ENCODE measurements around the gene ITSN1.

Gene ITSN1

DNA sequence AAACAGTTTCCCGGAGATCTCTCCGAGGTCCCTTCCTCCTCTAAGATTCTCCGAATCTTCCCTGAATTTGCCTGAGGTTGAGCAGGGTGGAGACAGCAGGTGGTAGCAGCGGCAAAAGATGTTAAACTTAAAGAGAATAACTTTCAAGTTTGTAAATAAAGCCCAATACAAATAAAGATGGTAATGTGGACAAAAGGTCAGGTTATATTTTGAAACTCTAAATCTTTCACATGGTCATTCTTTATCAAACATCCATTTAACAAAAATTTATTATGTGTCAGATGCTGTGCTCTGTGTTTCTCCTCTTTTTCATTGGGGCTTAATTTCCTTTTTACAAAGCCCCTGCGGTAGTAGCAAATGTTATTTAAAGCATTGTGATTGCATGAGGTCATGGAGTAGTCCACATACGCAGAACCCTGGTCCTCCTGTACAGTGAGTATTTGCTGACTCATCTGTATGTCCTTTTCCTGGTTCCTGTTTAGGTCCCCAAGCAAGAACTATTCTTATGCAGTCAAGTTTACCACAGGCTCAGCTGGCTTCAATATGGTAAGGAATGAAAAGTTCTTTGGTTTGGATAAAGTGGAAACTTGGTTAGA is 119.2 kb downstream of the ITSN1 start:
- Mint-ChIP-seq H3K4me3 (peak overlapping the region in 1 of 3 experiments; percentile 35), H3K9me3 (no peaks in the 10 kb centered on the region), H3K36me3 (ENCODE audit: low read depth) (peaks cover 26% of the 10 kb centered on the region), H3K4me1 (peaks cover 20% of the 10 kb centered on the region), H3K27me3 (ENCODE audit: low read depth) (no peaks in the 10 kb centered on the region), H3K27ac (peak overlapping the region; percentile 59 to 96 (median 81))
- TF ChIP-seq, protein P1, sequence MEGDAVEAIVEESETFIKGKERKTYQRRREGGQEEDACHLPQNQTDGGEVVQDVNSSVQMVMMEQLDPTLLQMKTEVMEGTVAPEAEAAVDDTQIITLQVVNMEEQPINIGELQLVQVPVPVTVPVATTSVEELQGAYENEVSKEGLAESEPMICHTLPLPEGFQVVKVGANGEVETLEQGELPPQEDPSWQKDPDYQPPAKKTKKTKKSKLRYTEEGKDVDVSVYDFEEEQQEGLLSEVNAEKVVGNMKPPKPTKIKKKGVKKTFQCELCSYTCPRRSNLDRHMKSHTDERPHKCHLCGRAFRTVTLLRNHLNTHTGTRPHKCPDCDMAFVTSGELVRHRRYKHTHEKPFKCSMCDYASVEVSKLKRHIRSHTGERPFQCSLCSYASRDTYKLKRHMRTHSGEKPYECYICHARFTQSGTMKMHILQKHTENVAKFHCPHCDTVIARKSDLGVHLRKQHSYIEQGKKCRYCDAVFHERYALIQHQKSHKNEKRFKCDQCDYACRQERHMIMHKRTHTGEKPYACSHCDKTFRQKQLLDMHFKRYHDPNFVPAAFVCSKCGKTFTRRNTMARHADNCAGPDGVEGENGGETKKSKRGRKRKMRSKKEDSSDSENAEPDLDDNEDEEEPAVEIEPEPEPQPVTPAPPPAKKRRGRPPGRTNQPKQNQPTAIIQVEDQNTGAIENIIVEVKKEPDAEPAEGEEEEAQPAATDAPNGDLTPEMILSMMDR (IDR thresholded peaks at IDR 0.05; ENCODE audit: unreplicated experiment in 3 of 3) = no peak

DNA sequence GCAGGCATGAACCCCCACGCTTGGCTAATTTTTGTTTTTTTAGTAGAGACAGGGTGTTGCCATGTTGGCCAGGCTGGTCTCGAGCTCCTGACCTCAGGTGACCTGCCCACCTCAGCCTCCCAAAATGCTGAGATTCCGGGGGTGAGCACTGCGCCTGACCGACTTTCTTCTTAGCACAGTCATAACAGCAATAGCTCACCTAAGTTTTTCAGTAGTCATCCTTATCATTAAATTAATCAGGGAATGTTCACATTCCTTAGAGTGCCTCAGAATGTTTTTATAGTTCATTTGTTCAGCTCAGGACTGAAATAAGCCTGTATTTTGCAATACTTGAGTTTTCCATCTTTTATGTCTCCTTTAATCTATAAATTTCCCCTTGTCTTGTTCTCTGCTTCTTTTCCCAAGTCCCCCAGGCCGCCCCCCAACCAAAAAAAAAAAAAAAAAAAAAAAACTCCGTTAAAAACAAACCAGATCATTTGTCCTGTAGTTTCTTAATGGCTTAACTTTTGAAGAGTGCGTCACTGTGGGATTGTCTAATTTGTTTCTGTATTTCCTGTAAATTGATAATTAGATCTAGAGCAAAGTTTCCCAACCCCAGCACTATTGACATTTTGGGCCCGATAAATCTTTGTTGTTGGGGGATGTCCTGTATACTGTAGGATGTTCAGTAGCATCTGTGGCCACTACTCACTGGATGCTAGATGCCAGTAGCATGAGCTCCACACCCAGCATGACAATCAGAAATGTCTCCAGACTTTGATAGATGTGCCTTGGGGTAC is 120.7 kb downstream of the ITSN1 start:
- H3K4me3 Mint-ChIP-seq = no peak overlapping the region
- TF ChIP-seq, protein P1 (IDR thresholded peaks at IDR 0.05; ENCODE audit: unreplicated experiment in 3 of 3) = no peak
- H3K9me3 Mint-ChIP-seq = no peaks in the 10 kb centered on the region
- H3K27ac Mint-ChIP-seq = peak overlapping the region; percentile 17 to 42 (median 32)
- peaks cover 36% of the 10 kb centered on the region for H3K36me3 Mint-ChIP-seq (ENCODE audit: low read depth)
- peaks cover 20% of the 10 kb centered on the region for H3K4me1 Mint-ChIP-seq
- H3K27me3 Mint-ChIP-seq (ENCODE audit: low read depth) = no peaks in the 10 kb centered on the region

DNA sequence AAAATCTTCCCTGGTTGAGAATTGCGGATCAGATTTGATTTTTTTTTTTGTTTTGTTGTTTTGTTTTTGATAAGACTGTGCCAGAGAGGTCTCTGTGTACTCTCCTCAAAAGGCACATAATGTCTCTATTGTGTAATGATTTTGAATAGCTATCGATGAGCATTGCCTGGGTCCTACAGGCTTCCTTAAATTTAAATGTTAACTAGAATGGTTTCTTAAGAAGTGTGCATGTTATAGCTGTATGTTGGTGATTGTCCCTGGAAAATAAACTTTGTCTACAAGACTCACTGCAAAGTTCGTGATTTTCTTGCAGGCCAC is 121.2 kb downstream of the ITSN1 start:
- TF ChIP-seq, protein P1 (IDR thresholded peaks at IDR 0.05; ENCODE audit: unreplicated experiment in 3 of 3) = no peak
- H3K9me3 Mint-ChIP-seq = no peaks in the 10 kb centered on the region
- peak overlapping the region in 2 of 3 experiments; percentile 17 to 32 for H3K27ac Mint-ChIP-seq
- H3K4me1 Mint-ChIP-seq = peaks cover 20% of the 10 kb centered on the region
- peaks cover 36% of the 10 kb centered on the region for H3K36me3 Mint-ChIP-seq (ENCODE audit: low read depth)
- no peaks in the 10 kb centered on the region for H3K27me3 Mint-ChIP-seq (ENCODE audit: low read depth)
- no peak overlapping the region for H3K4me3 Mint-ChIP-seq

DNA sequence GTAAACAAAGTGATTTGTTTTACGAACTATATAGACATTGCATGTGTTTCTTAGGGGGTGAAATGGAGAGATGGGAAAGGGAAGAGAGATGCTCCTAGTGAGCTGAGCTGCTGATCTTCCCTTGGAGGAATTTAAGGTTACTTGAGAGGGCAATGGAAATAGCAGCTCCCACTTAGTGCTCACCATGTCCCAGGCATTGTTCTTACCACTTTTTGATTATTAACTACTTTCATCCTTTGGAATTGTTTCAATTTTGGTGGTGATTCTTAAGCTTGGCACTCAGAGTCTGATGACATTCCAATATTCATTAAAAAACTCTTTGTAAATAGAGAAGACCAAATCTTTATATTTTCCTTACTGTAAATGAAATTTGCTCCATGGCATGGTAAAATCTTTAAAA is 124.9 kb downstream of the ITSN1 start:
- Mint-ChIP-seq H3K36me3 (ENCODE audit: low read depth) (peaks cover 67% of the 10 kb centered on the region), H3K27ac (no peak overlapping the region), H3K9me3 (peaks cover 6% of the 10 kb centered on the region), H3K4me3 (no peak overlapping the region), H3K4me1 (peaks cover 11% of the 10 kb centered on the region), H3K27me3 (ENCODE audit: low read depth) (no peaks in the 10 kb centered on the region)
- TF ChIP-seq, protein P1 (IDR thresholded peaks at IDR 0.05; ENCODE audit: unreplicated experiment in 3 of 3) = no peak

DNA sequence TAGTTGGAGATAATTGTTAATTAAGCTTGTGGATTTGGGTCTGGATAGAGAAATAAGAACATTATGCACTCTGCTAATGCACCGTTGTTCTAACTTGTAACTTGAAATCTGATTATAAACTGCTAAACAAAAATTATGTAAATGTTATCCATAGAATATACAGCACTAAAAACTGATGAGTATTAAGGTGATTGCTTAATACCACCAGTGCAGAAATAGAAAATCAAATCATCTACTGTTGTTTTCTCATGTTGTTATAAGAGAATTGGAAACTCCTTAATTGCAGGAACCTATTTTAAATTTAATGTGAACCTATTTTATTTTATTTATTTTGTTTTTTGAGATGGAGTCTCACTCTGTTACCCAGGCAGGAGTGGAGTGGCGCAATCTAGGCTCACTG is 125.7 kb downstream of the ITSN1 start:
- Mint-ChIP-seq H3K4me1 (peaks cover 11% of the 10 kb centered on the region), H3K27ac (no peak overlapping the region), H3K4me3 (no peak overlapping the region), H3K27me3 (ENCODE audit: low read depth) (no peaks in the 10 kb centered on the region), H3K9me3 (peaks cover 6% of the 10 kb centered on the region), H3K36me3 (ENCODE audit: low read depth) (peaks cover 68% of the 10 kb centered on the region)
- TF ChIP-seq, protein P1 (IDR thresholded peaks at IDR 0.05; ENCODE audit: unreplicated experiment in 3 of 3) = no peak

DNA sequence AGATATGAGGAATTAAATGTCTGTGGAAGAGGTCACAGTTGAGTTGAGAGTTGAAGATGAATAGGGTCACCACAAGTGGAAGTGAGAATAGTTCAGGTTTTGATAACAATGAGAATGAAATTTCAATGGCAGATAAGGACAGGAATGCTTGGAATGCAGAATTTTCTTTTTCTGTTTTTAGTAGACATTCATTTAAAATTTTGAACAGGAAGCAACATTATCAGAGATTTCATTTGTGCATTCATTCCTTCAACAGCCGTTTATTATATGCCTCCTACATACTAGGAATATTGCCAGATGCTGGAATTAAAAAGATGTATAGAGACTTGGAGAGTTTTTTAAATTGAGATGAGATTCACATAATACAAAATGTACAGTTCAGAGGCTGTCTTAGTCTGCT is 126.8 kb downstream of the ITSN1 start:
- H3K27ac Mint-ChIP-seq = peak overlapping the region in 2 of 3 experiments; percentile 31 to 39
- H3K4me3 Mint-ChIP-seq = no peak overlapping the region
- no peaks in the 10 kb centered on the region for H3K27me3 Mint-ChIP-seq (ENCODE audit: low read depth)
- peaks cover 61% of the 10 kb centered on the region for H3K36me3 Mint-ChIP-seq (ENCODE audit: low read depth)
- H3K9me3 Mint-ChIP-seq = peaks cover 6% of the 10 kb centered on the region
- H3K4me1 Mint-ChIP-seq = peaks cover 11% of the 10 kb centered on the region
- TF ChIP-seq, protein P1 (IDR thresholded peaks at IDR 0.05; ENCODE audit: unreplicated experiment in 3 of 3) = no peak
